Breast epithelium (tissue), 4 donors: ENCODE measurements around the gene DHRS12. TPM values are rescaled to one million over a fixed set of nuclear protein-coding genes. Genes with fewer than 3 reads are reported as not detected.

Experiments used
- DNase-seq, 2 donors: peaks; one replicate each; pipeline ENCODE4 v3.0.0-alpha.2; 2019; ENCODE audit warnings: low spot score in 2 of 2
- H3K27ac ChIP-seq, 2 donors: fragments of 200-600 bp; sonication (generic) in 1 of 2; one replicate each; pipeline ENCODE4 v1.5.1; 2016 to 2019; ENCODE audit warnings: mild to moderate bottlenecking in 1 of 2
- H3K27me3 ChIP-seq, 2 donors: fragments of 200-600 bp; sonication (generic) in 1 of 2; one replicate each; pipeline versions ENCODE4 v1.5.1 to v1.6.0; 2017 to 2019; ENCODE audit warnings: control low read depth in 1 of 2, mild to moderate bottlenecking in 1 of 2
- H3K36me3 ChIP-seq: fragments of 200-600 bp; one replicate; pipeline ENCODE4 v1.5.1; 2019
- H3K4me1 ChIP-seq, 2 donors: fragments of 200-600 bp; sonication (generic); one replicate each; pipeline ENCODE4 v1.5.1; 2016 to 2019; ENCODE audit warnings: control low read depth in 1 of 2
- H3K4me3 ChIP-seq, 3 donors: fragments of 200-600 bp; sonication (generic); 1 replicate in 2 of 3; 2 replicates in 1 of 3; pipeline ENCODE4 v1.5.1; 2016 to 2019; ENCODE audit warnings: mild to moderate bottlenecking in 3 of 3, moderate library complexity in 2 of 3
- H3K9me3 ChIP-seq, 2 donors: fragments of 200-600 bp; sonication (generic) in 1 of 2; one replicate each; pipeline ENCODE4 v1.5.1; 2016 to 2019; ENCODE audit warnings: control low read depth in 1 of 2
- POLR2A ChIP-seq: fragments of 450-650 bp; IDR thresholded peaks from one replicate; pipeline ENCODE4 v1.6.1; 2016; ENCODE audit warnings: antibody characterized with exemption, mild to moderate bottlenecking, moderate library complexity
- POLR2AphosphoS5 ChIP-seq, 3 donors: sonication (generic); formaldehyde crosslinking; IDR thresholded peaks; one replicate each; pipeline ENCODE4 v1.6.1; 2017; ENCODE audit warnings: antibody characterized with exemption in 3 of 3
- intact Hi-C: fragments of 100-400 bp; cut with DNase I; formaldehyde crosslinking; loops from one replicate; pipeline ENCODE4 v1.15.1; 2023; ENCODE audit warnings: low total_unique reads
- total RNA-seq, 3 donors: library from RNA; depleted of rRNA; stranded (reverse); fragments of >200 nt; gene quantifications; one replicate each; pipeline ENCODE4 v1.1.0, GENCODE V29; 2016
- TF ChIP-seq, protein P1 (sequence below), 3 donors: fragments of 450-650 bp; IDR thresholded peaks; one replicate each; pipeline ENCODE4 v1.5.1; 2016 to 2017; ENCODE audit warnings: antibody characterized with exemption in 3 of 3, mild to moderate bottlenecking in 3 of 3, moderate library complexity in 3 of 3

Gene DHRS12
- total RNA-seq, 3 donors from 2014 or later, result 16.2 to 35.7 (median 16.4) TPM

- Histone ChIP-seq H3K9me3 (no peaks in the 10 kb centered on the region), H3K4me1 (no peaks in the 10 kb centered on the region), H3K36me3 (no peaks in the 10 kb centered on the region), H3K27ac (no peak overlapping the region), H3K4me3 (no peak overlapping the region), H3K27me3 (no peaks in the 10 kb centered on the region)
- TF ChIP-seq POLR2A, result no peak
- TF ChIP-seq, protein P1, sequence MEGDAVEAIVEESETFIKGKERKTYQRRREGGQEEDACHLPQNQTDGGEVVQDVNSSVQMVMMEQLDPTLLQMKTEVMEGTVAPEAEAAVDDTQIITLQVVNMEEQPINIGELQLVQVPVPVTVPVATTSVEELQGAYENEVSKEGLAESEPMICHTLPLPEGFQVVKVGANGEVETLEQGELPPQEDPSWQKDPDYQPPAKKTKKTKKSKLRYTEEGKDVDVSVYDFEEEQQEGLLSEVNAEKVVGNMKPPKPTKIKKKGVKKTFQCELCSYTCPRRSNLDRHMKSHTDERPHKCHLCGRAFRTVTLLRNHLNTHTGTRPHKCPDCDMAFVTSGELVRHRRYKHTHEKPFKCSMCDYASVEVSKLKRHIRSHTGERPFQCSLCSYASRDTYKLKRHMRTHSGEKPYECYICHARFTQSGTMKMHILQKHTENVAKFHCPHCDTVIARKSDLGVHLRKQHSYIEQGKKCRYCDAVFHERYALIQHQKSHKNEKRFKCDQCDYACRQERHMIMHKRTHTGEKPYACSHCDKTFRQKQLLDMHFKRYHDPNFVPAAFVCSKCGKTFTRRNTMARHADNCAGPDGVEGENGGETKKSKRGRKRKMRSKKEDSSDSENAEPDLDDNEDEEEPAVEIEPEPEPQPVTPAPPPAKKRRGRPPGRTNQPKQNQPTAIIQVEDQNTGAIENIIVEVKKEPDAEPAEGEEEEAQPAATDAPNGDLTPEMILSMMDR (IDR thresholded peaks at IDR 0.05), result no peak
- DNase-seq, result no peak
- intact Hi-C loops, result no loop called here
Measured at GRCh38 chr13:51782026-51782710, 21.8 kb downstream of the DHRS12 start.

- intact Hi-C loops, result no loop called here
- Histone ChIP-seq H3K4me1 (no peaks in the 10 kb centered on the region), H3K9me3 (no peaks in the 10 kb centered on the region), H3K27me3 (no peaks in the 10 kb centered on the region), H3K27ac (no peak overlapping the region), H3K4me3 (no peak overlapping the region), H3K36me3 (no peaks in the 10 kb centered on the region)
- no peak for DNase-seq
- no peak for TF ChIP-seq POLR2A
- TF ChIP-seq, protein P1 (IDR thresholded peaks at IDR 0.05), result peak in 2 of 3 donors; percentile 32 to 36
Measured at GRCh38 chr13:51781246-51782022, 22.5 kb downstream of the DHRS12 start.

GRCh38 chr13:51780099-51780498 lies 23.9 kb downstream of the DHRS12 start:
- TF ChIP-seq POLR2AphosphoS5 (IDR thresholded peaks at IDR 0.05), result no peak
- TF ChIP-seq, protein P1 (IDR thresholded peaks at IDR 0.05), result no peak
- no peak for TF ChIP-seq POLR2A
- Histone ChIP-seq H3K4me3 (no peak overlapping the region), H3K4me1 (no peaks in the 10 kb centered on the region), H3K27ac (no peak overlapping the region), H3K36me3 (no peaks in the 10 kb centered on the region), H3K27me3 (no peaks in the 10 kb centered on the region), H3K9me3 (no peaks in the 10 kb centered on the region)
- intact Hi-C loops, result no loop called here
- no peak for DNase-seq

- Histone ChIP-seq H3K4me3 (peak overlapping the region in 1 of 3 donors; percentile 7), H3K4me1 (no peaks in the 10 kb centered on the region), H3K36me3 (no peaks in the 10 kb centered on the region), H3K27me3 (no peaks in the 10 kb centered on the region), H3K27ac (peak overlapping the region; percentile 17 to 76), H3K9me3 (no peaks in the 10 kb centered on the region)
- intact Hi-C loops, result no loop called here
- TF ChIP-seq POLR2A (no peak), POLR2AphosphoS5 (IDR thresholded peaks at IDR 0.05) (no peak)
- TF ChIP-seq, protein P1 (IDR thresholded peaks at IDR 0.05), result no peak
- no peak for DNase-seq
Measured at GRCh38 chr13:51778392-51778791, 25.6 kb downstream of the DHRS12 start.

- DNase-seq, result no peak
- Histone ChIP-seq H3K27me3 (no peaks in the 10 kb centered on the region), H3K36me3 (no peaks in the 10 kb centered on the region), H3K4me3 (no peak overlapping the region), H3K27ac (peak overlapping the region; percentile 17 to 76), H3K4me1 (no peaks in the 10 kb centered on the region), H3K9me3 (no peaks in the 10 kb centered on the region)
- intact Hi-C loops, result no loop called here
- TF ChIP-seq, protein P1 (IDR thresholded peaks at IDR 0.05), result no peak
- TF ChIP-seq POLR2A, result no peak
- TF ChIP-seq POLR2AphosphoS5 (IDR thresholded peaks at IDR 0.05), result no peak
Measured at GRCh38 chr13:51777921-51778320, 26.0 kb downstream of the DHRS12 start.
